H9 (cell line): ENCODE measurements around the gene ATAD1. TPM values are rescaled to one million over a fixed set of nuclear protein-coding genes. Genes with fewer than 3 reads are reported as not detected.
"Not testable (repeated sequence)": the region's sequence is repeated elsewhere in the genome, so short reads cannot be mapped to it uniquely, and the experiment has no call there.

Experiments
- DNase-seq: peaks from one replicate; pipeline ENCODE4 v3.0.0-alpha.2; 2017
- H2AFZ ChIP-seq: one replicate; pipeline ENCODE4 v1.6.1; 2013; ENCODE audit warnings: mild to moderate bottlenecking, low read length, control low read depth, moderate library complexity
- H2AK5ac ChIP-seq: 2 replicates; pipeline ENCODE4 v1.6.1; 2013; ENCODE audit warnings: low read length, control low read depth, mixed read lengths; ENCODE audit not compliant: insufficient read length
- H2BK120ac ChIP-seq: one replicate; pipeline ENCODE4 v1.6.1; 2013; ENCODE audit warnings: low read depth, mild to moderate bottlenecking, low read length, control low read depth, inconsistent platforms; ENCODE audit not compliant: poor library complexity, severe bottlenecking
- H2BK12ac ChIP-seq: 2 replicates; pipeline ENCODE4 v1.6.1; 2013; ENCODE audit warnings: low read length, control low read depth, mixed read lengths, low read depth; ENCODE audit not compliant: insufficient read length
- H2BK15ac ChIP-seq: 2 replicates; pipeline ENCODE4 v1.6.1; 2013; ENCODE audit warnings: low read depth, low read length, control low read depth
- H2BK20ac ChIP-seq: one replicate; pipeline ENCODE4 v1.6.1; 2013; ENCODE audit warnings: low read depth, mild to moderate bottlenecking, low read length, control low read depth, inconsistent platforms; ENCODE audit not compliant: poor library complexity, severe bottlenecking
- H2BK5ac ChIP-seq: 2 replicates; pipeline ENCODE4 v1.6.1; 2013; ENCODE audit warnings: low read length, control low read depth, mixed read lengths; ENCODE audit not compliant: insufficient read length
- H3K14ac ChIP-seq: 2 replicates; pipeline ENCODE4 v1.6.1; 2013; ENCODE audit warnings: low read length, control low read depth; ENCODE audit not compliant: insufficient read depth
- H3K18ac ChIP-seq: 2 replicates; pipeline ENCODE4 v1.6.1; 2013; ENCODE audit warnings: low read depth, mild to moderate bottlenecking, mixed read lengths, low read length, control low read depth; ENCODE audit not compliant: insufficient read length
- H3K23ac ChIP-seq: 2 replicates; pipeline ENCODE4 v1.6.1; 2013; ENCODE audit warnings: low read length, control low read depth, mixed read lengths, low read depth; ENCODE audit not compliant: insufficient read length
- H3K23me2 ChIP-seq: 2 replicates; pipeline ENCODE4 v1.6.1; 2013; ENCODE audit warnings: low read depth, mild to moderate bottlenecking, mixed read lengths, low read length, control low read depth; ENCODE audit not compliant: insufficient read length, poor library complexity, severe bottlenecking
- H3K27ac ChIP-seq: 2 replicates; pipeline ENCODE4 v1.5.1; 2013; ENCODE audit warnings: low read length, control low read depth, mixed read lengths, low read depth; ENCODE audit not compliant: insufficient read length
- H3K27me3 ChIP-seq: 2 replicates; pipeline ENCODE4 v1.6.1; 2013; ENCODE audit warnings: low read length, control low read depth, inconsistent platforms; ENCODE audit not compliant: insufficient read depth
- H3K4ac ChIP-seq: 2 replicates; pipeline ENCODE4 v1.6.1; 2013; ENCODE audit warnings: low read depth, mild to moderate bottlenecking, control low read depth, inconsistent platforms, low read length, moderate library complexity
- H3K4me1 ChIP-seq: 2 replicates; pipeline ENCODE4 v1.6.1; 2013; ENCODE audit warnings: low read length, control low read depth, inconsistent platforms; ENCODE audit not compliant: insufficient read depth
- H3K4me2 ChIP-seq: 2 replicates; pipeline ENCODE4 v1.6.1; 2013; ENCODE audit warnings: low read length, control low read depth, mixed read lengths; ENCODE audit not compliant: insufficient read length, insufficient read depth
- H3K56ac ChIP-seq: 2 replicates; pipeline ENCODE4 v1.6.1; 2013; ENCODE audit warnings: low read depth, mild to moderate bottlenecking, mixed read lengths, low read length, control low read depth; ENCODE audit not compliant: insufficient read length
- H3K79me1 ChIP-seq: 2 replicates; pipeline ENCODE4 v1.6.1; 2013; ENCODE audit warnings: low read depth, mild to moderate bottlenecking, moderate library complexity, low read length, control low read depth, inconsistent platforms; ENCODE audit not compliant: insufficient read depth, poor library complexity, severe bottlenecking
- H3K79me2 ChIP-seq: 2 replicates; pipeline ENCODE4 v1.6.1; 2013; ENCODE audit warnings: low read length, control low read depth, inconsistent platforms; ENCODE audit not compliant: insufficient read depth
- H3K9ac ChIP-seq: 2 replicates; pipeline ENCODE4 v1.6.1; 2013; ENCODE audit warnings: low read length, control low read depth, mixed read lengths; ENCODE audit not compliant: insufficient read length; ENCODE audit errors: extremely low read depth
- H3K9me3 ChIP-seq: one replicate; pipeline ENCODE4 v1.6.1; 2013; ENCODE audit warnings: low read depth, low read length, inconsistent platforms; ENCODE audit not compliant: control insufficient read depth
- H3T11ph ChIP-seq: one replicate; pipeline ENCODE4 v1.6.1; 2013; ENCODE audit warnings: mild to moderate bottlenecking, low read length, control low read depth, inconsistent platforms
- H4K20me1 ChIP-seq: one replicate; pipeline ENCODE4 v1.6.1; 2013; ENCODE audit not compliant: control insufficient read depth, insufficient read length, insufficient read depth
- H4K5ac ChIP-seq: 2 replicates; pipeline ENCODE4 v1.6.1; 2013; ENCODE audit warnings: low read depth, mild to moderate bottlenecking, mixed read lengths, low read length, control low read depth; ENCODE audit not compliant: insufficient read length
- H4K8ac ChIP-seq: replicated peaks from 2 replicates; pipeline ENCODE4 v1.6.1; 2013; ENCODE audit warnings: low read length, control low read depth, mixed read lengths, low read depth; ENCODE audit not compliant: insufficient read length
- H4K91ac ChIP-seq: 2 replicates; pipeline ENCODE4 v1.6.1; 2013; ENCODE audit warnings: low read depth, mild to moderate bottlenecking, moderate library complexity, mixed read lengths, low read length, control low read depth; ENCODE audit not compliant: insufficient read length
- H3K27ac Mint-ChIP-seq, 3 experiments: 2 replicates in 2 of 3; 3 replicates in 1 of 3; pipeline ENCODE4 v1.8.0; 2020 to 2021; ENCODE audit warnings: mixed read lengths in 3 of 3, mild to moderate bottlenecking in 1 of 3, moderate library complexity in 1 of 3
- H3K27me3 Mint-ChIP-seq: 2 replicates; pipeline ENCODE4 v1.8.0; 2021; ENCODE audit warnings: low read depth, mild to moderate bottlenecking, moderate library complexity, mixed read lengths
- H3K36me3 Mint-ChIP-seq, 3 experiments: 2 replicates in 2 of 3; 3 replicates in 1 of 3; pipeline ENCODE4 v1.8.0; 2020 to 2021; ENCODE audit warnings: low read depth in 3 of 3, mixed read lengths in 3 of 3; ENCODE audit not compliant: insufficient read depth in 1 of 3
- H3K4me1 Mint-ChIP-seq, 2 experiments: 2 replicates each; pipeline ENCODE4 v1.8.0; 2020; ENCODE audit warnings: mixed read lengths in 2 of 2
- H3K4me3 Mint-ChIP-seq, 2 experiments: 2 replicates in 1 of 2; 3 replicates in 1 of 2; pipeline ENCODE4 v1.8.0; 2020 to 2021; ENCODE audit warnings: mild to moderate bottlenecking in 2 of 2, mixed read lengths in 2 of 2, moderate library complexity in 1 of 2
- H3K9me3 Mint-ChIP-seq, 2 experiments: 2 replicates in 1 of 2; 3 replicates in 1 of 2; pipeline ENCODE4 v1.8.0; 2020; ENCODE audit warnings: mild to moderate bottlenecking in 2 of 2, mixed read lengths in 2 of 2, moderate library complexity in 1 of 2
- CTCF ChIP-seq: fragments of 200-600 bp; sonication (generic); conservative IDR thresholded peaks from 3 replicates; pipeline ENCODE4 v1.8.0; 2021; ENCODE audit warnings: antibody characterized with exemption, mild to moderate bottlenecking
- WGBS: extraction: QIAGEN DNeasy Blood & Tissue Kit; methylation state at CpG from one replicate; pipeline ENCODE4 v1.1.7; 2013; ENCODE audit warnings: missing lambda C conversion rate, low lambda C conversion rate, mixed read lengths; ENCODE audit not compliant: insufficient read length; ENCODE audit errors: extremely low coverage; 5-methylcytosine and 5-hydroxymethylcytosine counted together
- total RNA-seq: library from RNA; stranded (reverse); gene quantifications from 2 replicates; pipeline ENCODE4 v1.2.1, GENCODE V29; 2021

The ATAD1 gene
- total RNA-seq, 1 experiment from 2014 or later, result 38.7 TPM

GRCh38 chr10:87860156-87860795, 42.2 kb upstream of the ATAD1 start:
- H3K14ac ChIP-seq, result no peak overlapping the region
- Mint-ChIP-seq H3K36me3 (peaks cover 0 to 5% (median 0%) of the 10 kb centered on the region in 3 experiments; a peak in 3 of 7 replicates), H3K4me1 (peaks cover 14 to 15% of the 10 kb centered on the region in 2 experiments), H3K4me3 (peak overlapping the region in 1 of 2 experiments; percentile 53; a peak in 2 of 5 replicates), H3K9me3 (no peaks in the 10 kb centered on the region; a peak in 1 of 5 replicates), H3K27ac (no peak overlapping the region), H3K27me3 (peaks cover 8% of the 10 kb centered on the region; the same call in 1 of the 2 replicates)
- no peak overlapping the region for H3K18ac ChIP-seq
- no peak overlapping the region for H3K4ac ChIP-seq
- H3K9me3 ChIP-seq, result no peaks in the 10 kb centered on the region
- H2AFZ ChIP-seq, result no peak overlapping the region
- H2BK5ac ChIP-seq, result no peak overlapping the region
- no peak overlapping the region for H3K56ac ChIP-seq
- H2BK12ac ChIP-seq, result no peak overlapping the region
- H4K20me1 ChIP-seq, result no peaks in the 10 kb centered on the region
- H3K4me2 ChIP-seq, result no peak overlapping the region
- H3T11ph ChIP-seq, result no peak overlapping the region
- no peak overlapping the region for H4K5ac ChIP-seq
- no peaks in the 10 kb centered on the region for H3K79me1 ChIP-seq
- no peak overlapping the region for H2BK120ac ChIP-seq
- DNase-seq, result no peak
- H2AK5ac ChIP-seq, result no peak overlapping the region
- TF ChIP-seq CTCF, result peak; percentile 58; the same call in 2 of the 3 replicates
- H4K91ac ChIP-seq, result no peak overlapping the region
- no peaks in the 10 kb centered on the region for H3K4me1 ChIP-seq
- H3K79me2 ChIP-seq, result peaks cover 8% of the 10 kb centered on the region; the same call in 1 of the 2 replicates
- no peak overlapping the region for H4K8ac ChIP-seq
- H2BK15ac ChIP-seq, result no peak overlapping the region
- H3K23ac ChIP-seq, result no peak overlapping the region
- no peak overlapping the region for H3K27ac ChIP-seq
- no peak overlapping the region for H3K9ac ChIP-seq
- H3K27me3 ChIP-seq, result no peaks in the 10 kb centered on the region
- peaks cover 14% of the 10 kb centered on the region for H3K23me2 ChIP-seq
- no CpG with 5 or more reads among the region's 3 CpGs for WGBS
- H2BK20ac ChIP-seq, result no peak overlapping the region

- not testable (repeated sequence) for H3K56ac ChIP-seq, H3K27ac Mint-ChIP-seq, H3K23ac ChIP-seq
These were observed 37.6 kb upstream of the ATAD1 start for GRCh38 chr10:87855665-87856064.

More at GRCh38 chr10:87855665-87856064, 37.6 kb upstream of the ATAD1 start:
- H4K91ac ChIP-seq, H3K4me3 Mint-ChIP-seq, H2BK12ac ChIP-seq, H3K18ac ChIP-seq, H3K36me3 Mint-ChIP-seq, H2BK120ac ChIP-seq, H3T11ph ChIP-seq, H3K27me3 Mint-ChIP-seq, H3K9me3 Mint-ChIP-seq, H3K79me1 ChIP-seq, H3K4me1 Mint-ChIP-seq, H3K27me3 ChIP-seq, DNase-seq, H3K9ac ChIP-seq, H3K9me3 ChIP-seq, H3K4me1 ChIP-seq, H2BK15ac ChIP-seq, H4K20me1 ChIP-seq, H3K14ac ChIP-seq, H4K5ac ChIP-seq, H2AK5ac ChIP-seq, H3K4me2 ChIP-seq, H3K4ac ChIP-seq, H2BK5ac ChIP-seq, H3K27ac ChIP-seq, H4K8ac ChIP-seq, H2BK20ac ChIP-seq, H3K79me2 ChIP-seq, H2AFZ ChIP-seq, H3K23me2 ChIP-seq: not testable (repeated sequence)
- no CpG with 5 or more reads among the region's 4 CpGs for WGBS
